GM19043 (cell line): ENCODE results near the gene NUFIP1.
"Not testable (repeated sequence)": the region's sequence is repeated elsewhere in the genome, so short reads cannot be mapped to it uniquely, and the experiment has no call there.

ENCODE experiments used
- ATAC-seq: cut with Tn5 transposase; IDR thresholded peaks from one replicate; pipeline ENCODE4 v1.9.1; 2021; ENCODE audit warnings: low read depth; ENCODE audit not compliant: unreplicated experiment

The NUFIP1 gene

DNA sequence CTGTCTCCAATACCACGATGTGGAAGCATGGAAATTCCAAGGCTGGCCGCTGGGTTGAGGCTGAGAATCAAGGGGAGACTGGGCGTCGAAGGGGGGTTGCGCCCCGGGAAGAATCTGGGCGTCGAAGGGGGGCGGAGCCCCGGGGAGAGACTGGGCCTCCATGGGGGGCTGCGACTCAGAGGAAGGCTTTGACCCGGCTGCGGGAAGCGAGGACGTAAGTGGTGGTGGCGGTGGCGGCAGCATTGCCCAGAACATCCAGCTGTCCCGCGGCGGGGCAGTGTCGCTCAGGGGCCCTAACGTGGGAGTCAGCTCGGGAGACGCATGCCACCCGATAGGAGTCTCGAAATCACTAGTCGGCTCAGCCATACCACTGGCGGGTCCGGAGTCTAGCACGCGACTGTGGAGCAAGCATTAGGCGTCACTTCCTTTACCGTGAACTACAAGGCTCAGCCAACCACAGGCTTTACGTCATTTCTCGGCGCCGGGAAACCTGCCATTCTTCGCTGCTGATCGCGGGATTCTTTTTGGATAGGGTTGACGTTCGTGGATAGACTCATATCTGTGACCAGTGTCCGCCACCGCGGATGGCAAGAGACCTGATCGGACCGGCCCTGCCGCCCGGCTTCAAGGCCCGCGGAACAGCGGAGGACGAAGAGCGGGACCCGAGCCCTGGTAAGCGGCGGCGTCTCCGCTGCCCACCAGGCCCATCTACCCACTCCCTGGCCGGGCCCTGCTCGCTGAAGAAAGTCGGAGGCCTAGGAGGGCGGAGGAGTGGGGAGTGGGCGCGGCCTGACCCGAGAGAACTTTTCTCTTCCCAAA is at the start of gene NUFIP1, which contains the start of gene GPALPP1:
Gene NUFIP1, minus strand, starts transcription at position 401 of the 819 bp plus-strand sequence. Its CDS starts 35 bp downstream, at position 366.
Gene GPALPP1, plus strand, starts transcription at position 468 of the 819 bp plus-strand sequence. Its CDS starts 117 bp downstream, at position 585.
- peak; percentile 98 for ATAC-seq

DNA sequence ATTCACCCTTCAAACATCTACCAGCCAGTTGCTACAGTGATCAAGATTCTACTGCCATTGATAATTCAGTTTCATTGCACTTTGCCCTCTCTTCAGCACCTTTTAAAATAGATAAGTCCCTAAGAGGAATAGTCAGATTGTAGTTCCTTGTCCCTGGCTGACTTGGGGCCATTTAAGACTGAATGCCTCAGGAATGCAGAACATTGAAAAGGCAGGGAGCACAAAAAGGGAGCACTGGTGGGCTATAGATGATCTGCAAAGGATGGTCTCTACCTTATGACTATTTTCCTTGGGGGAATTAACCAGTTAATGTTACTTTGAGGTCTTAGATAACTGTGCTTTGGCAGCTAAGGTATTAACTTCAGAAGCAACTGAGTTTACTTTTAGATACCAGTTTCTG is 46.9 kb upstream of the NUFIP1 start:
- no peak for ATAC-seq

DNA sequence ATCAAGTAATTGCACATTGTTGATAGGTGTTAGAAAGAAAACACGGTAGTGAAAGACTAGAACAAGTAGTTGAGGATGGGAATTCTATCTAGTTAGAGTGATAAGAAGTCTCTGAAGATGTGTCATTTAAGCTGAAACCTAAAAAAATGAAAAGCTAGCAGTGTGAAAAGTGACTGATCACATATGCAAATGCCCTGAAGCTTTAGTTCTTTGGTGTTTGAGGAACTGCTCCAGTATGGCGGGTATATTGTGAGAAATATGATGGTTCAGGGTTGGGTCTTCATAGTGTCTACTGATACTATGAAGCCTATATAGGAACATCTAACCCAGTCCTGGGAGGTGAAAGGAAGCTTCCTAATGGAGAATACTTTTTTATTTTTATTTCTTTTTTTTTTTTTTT is 45.1 kb upstream of the NUFIP1 start:
- no peak for ATAC-seq

DNA sequence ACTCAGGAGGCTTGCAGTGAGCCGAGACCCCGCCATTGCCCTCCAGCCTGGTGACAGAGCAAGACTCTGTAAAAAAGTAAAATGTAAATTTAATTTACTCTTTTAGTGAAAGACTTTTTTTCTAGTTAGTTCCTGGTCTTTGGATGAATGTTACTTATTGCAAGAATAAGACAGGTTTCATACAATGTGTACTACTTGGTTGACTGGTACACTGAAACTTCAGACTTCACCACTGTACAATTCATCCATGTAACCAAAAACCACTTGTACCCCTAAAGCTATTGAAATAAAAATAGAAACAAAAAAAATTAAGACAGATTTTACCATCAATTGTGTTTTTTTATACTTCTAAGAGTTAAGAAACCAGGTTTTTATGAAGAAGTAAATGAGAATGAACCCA is 35.6 kb upstream of the NUFIP1 start:
- no peak for ATAC-seq

DNA sequence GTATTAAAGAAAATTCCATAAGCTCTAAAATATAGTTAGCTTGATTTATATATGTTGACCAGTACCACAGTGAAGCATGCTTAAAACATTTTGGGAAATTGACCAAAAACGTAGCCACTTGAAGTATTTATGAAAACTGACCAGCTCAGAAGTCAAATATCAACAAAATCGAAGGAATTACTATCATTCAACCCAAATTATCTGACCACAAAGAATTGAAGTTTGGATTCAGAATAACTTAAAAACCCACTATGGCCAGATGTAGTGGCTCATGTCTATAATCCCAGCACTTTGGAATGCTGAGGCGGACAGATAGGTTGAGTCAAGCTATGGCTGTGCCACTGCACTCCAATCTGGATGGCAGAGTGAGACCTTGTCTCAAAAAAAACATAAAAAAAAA is 32.0 kb upstream of the NUFIP1 start:
- ATAC-seq = no peak

DNA sequence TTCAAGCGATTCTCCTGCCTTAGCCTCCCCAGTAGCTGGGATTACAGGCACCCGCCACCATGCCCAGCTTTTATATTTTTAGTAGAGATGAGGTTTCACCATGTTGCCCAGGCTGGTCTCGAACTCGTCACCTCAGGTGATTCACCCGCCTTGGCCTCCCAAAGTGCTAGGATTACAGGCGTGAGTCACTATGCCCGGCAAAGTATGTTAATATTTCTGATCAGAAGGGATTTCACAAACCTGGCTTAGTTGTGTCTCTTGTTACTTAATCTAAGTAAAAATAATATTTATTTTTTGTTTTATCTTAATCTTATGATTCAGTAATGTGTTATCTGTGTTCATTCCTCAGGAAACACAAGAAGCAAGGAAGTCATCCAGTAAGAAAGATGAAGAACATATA is 30.7 kb upstream of the NUFIP1 start:
- ATAC-seq = not testable (repeated sequence)

DNA sequence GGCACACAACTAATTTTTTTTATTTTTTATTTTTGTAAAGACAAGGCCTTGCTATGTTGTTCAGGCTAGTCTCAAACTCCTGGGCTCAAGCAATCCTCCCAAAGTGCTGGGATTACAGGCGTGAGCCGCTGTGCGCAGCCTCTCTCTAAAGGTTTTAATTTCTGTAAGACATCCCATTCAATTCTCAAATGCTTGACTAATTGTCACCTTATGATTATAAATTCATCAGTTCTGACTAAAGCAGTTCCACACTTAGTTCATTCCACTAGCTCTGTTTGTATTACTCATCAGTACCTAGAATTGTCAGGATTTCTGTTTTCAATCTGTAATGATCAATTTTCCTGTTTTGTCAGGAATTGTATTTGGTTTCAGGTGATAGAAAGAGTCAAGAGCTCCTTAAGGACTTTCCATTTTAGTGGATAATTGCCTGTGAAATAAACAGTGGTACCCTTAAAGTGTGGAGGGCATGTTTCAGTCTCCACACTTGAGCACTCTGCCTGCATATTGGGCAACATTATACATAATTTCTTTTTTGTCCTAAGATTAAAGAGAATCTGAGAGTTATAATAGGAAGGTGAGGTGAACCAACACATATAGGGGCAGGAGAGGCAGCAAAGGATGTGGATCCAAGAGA is 27.6 kb upstream of the NUFIP1 start:
- no peak for ATAC-seq

DNA sequence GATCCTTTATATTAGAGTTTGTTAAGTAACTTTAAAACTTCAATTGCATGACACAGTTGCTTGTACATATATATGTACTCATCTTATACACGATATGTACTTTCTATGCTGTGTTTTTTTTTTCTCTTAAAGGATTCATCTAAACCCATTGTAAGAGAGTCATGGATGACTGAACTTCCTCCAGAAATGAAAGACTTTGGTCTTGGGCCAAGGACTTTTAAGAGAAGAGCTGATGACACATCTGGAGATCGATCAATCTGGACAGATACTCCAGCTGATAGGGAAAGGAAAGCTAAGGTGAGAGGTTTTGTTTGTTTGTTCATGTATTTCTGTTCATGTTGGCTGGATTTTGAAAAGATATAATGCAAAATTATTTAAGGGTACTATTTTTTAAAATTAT is 26.0 kb upstream of the NUFIP1 start:
- no peak for ATAC-seq

DNA sequence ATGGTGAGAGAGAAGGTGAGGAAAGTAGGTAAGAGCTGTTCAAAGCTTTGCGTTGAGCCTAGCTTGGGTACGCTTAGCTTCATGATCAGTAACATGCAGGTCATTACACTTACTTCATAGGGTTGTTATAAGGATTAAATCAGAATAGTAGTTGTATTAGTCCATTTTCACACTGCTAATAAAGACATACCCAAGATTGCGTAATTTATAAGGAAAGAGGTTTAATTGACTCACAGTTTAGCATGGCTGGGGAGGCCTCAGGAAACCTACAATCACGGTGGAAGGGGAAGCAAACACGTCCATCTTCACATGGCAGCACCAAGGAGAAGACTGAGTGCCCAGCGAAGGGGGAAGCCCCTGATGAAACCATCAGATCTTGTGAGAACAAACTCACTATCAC is 21.9 kb upstream of the NUFIP1 start:
- ATAC-seq = no peak

DNA sequence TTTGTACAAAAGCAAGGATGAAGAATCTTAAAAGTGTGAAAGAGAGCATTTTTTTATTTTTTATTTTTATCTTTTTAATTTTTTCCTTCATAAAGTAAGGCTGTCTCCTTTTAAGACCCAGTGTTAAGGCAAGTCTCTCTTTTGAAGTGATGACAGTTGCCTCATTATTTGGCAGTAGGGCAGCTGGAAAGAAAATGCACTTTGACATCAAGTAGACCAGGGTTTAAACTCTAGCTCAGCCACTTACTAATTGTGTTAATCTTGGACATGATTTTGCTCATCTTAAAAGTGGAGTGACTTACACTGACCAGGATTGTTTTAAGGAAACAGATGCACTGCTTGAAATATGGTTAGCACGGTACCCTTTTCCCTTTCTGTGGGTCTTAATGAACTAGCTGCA is 18.6 kb upstream of the NUFIP1 start:
- no peak for ATAC-seq

DNA sequence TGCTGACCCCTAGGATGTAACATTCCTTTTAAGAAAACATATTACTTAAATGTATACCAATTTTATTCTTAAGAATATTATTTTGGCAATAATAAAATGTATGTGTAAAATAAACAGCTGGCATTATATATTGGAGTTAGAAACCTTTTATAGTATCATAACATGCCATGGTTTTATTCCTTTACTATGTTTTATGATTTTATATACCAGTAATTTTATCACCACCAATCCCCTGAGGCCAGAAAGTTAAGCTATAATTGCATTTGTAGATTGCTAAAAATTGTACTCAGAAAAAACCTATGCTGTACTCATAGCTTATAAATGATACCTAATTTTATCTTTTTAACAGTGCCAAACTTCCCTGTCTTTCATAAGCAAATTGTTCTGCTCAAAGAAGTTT is 18.0 kb upstream of the NUFIP1 start:
- ATAC-seq = no peak

DNA sequence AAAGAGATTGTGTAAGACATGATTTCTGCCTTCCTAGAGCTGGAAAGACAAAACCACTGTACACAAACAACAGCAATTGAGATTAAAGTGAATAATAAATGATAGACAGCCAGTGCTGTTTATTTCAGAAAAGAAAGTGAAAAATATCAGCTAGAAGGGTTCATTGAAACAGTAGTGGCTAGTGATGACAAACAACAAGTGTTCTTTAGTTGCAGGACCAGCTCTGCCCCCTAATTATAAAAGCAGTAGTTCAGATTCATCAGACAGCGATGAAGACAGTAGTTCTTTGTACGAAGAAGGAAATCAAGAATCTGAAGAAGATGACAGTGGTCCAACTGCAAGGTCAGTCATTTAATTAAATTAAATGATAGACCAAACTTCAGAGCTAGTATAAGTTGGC is 14.8 kb upstream of the NUFIP1 start:
- ATAC-seq = no peak

DNA sequence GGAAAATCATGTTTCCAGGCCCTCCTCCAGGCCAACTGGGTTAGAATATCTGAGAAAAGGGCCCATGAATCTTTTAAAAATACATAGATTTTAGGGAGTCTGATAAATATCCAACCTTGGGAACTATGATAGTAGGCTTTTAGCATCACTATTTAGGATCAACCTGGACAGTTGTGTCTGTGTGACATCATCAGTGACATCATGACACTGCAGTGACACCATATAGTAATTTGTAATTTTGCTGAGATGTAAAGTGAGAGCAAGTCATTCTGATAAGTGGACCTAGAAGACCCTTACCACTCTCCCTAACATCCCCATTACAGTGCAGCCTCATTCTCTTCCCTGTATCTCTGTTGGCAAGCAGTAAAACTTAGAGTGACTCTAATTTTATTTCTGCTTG is 14.1 kb upstream of the NUFIP1 start:
- ATAC-seq = no peak

DNA sequence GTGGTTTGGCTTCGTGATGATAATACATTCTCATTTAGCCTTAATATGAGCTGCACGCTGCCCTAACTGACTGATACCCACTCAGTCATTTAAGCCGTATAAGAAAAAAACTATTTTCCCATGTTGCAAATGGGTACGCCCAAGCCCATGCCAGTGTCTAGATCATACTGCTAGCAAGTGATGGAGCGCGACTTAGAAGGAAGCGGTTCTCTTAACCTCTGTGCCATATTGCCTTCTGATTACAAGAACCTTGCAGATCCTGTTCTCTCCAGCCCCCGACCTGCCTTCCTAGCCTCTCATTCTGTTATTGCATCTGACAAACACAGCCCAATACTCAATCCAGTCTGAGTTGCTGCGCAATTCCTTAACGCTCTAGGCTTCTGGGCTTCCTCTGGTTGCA is 670 bp upstream of the NUFIP1 start:
- ATAC-seq = no peak

DNA sequence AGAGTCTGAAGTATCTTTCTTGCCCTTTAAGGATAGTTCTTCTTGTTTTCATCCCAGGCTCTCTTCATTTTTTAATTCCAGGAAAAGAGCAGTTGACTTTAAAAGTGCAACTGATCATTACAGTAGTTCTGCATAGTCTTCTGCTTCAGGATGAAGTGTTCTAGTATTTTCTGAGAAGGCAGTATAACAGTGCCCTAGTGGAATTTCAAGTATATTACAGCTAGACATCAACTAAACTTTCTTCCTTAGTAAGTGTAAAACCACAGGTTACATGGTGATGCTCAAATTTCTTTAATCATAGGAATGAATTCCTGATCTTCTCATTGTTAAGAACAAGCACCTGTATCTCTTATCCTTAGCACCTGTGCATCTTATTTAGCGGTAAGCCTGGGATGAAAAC is 10.9 kb downstream of the NUFIP1 start:
- no peak for ATAC-seq

DNA sequence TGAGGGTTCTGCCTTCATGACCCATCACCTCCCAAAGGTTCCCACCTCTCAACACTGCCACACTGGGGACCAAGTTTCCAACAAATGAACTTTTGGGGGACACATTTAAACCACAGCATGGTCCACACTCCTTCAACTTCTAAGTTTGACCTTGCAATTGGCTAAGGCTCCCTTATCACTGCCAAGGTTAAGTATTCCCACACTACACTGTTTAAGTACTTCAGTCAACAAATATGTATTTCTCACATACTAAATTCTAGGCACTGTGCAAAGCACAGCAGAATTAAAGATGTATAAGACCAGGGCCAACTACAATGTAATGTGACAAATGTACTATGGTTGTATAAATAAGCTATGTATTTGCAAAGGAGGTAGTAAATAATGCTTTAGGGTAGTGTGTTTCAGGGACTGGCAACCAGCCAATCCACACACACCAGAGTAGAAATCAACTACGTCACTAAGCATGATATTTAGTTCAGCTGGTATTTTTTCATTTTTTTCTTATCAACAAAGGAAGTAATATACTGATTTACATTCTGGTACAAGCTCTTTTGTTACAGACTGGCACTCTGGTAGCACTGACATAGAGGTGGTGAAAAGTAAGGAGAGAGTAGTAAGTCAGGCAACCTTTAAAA is 12.2 kb downstream of the NUFIP1 start:
- no peak for ATAC-seq

DNA sequence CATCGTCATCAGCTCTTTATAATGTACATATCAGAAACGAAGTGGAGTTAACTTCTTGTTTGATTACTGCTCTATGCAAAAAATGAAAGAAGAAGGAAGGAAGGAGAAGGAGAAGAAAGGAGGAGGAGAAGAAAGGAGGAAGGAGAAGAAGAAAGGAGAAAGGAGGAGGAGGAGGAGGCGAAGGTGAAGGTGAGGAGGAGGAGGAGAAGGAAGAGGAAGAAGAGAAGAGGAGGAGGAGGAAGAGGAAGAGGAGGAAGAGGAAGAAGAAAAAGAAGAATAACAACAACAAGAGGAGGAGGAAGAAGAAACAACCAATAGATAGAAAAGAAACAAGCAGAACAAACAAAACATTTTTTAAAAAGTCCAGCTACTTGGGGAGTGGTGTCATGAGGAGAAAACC is 13.1 kb downstream of the NUFIP1 start:
- ATAC-seq = no peak

DNA sequence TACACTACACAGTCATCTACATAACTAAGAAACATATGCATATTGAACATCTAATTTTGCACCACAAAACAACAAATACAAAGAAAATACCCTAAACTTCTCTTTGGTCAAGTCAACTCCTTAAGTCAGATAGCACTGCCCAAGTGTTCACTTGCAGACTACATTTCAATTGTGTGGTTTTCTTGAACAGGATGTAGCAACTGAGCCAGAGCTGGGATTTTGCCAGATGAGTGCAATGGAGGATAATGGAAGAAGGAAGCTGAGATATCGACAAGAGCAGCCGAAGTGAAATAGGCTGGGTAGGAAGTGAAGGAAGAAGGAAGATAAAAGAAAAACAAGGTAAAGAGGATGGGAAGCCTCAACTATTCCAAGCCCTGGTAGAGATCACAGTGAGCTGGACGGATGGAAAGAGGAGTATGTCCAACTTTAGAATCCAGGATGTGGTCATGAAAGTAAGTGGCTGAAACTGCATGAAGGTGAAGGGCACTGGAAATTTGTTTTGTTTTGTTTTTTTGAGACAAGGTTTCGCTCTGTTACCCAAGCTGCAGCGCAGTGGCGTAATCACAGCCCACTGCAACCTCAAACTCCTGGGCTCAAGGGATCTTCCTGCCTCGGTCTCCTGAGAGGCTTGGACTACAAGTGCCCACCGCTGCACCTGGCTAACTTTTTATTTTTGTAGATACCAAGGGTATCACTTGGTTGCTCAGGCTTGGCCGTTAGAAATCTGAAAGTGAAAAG is 15.0 kb downstream of the NUFIP1 start:
- ATAC-seq = peak; percentile 59

DNA sequence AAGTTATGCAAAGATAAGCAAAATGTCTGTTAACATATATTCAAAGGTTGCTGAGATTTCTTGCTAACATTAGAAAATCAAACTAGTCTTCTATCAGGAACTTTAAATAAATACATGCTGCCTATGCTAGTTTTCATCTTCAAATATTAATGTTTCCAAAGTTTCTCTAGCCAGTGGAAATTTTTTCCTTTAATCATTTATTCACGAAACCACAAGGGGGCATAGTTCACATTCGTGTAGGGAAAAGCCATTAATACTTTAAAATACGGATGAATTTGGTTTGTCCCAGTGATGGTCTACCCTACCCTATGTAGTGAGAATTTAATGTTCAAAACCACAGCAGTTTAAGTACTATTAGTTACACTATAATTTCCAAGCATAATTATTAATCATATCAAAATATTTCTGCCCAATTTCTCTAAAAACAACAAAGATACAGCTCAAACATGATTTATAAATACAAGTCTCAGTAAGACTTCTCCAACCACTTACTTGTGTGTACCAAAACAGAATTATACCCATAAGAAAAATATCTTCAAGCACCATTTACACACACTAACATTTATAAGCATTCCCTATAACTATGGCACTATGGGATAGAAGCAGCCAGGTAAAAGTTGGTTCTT is 16.2 kb downstream of the NUFIP1 start:
- ATAC-seq = no peak
